GM21528 (cell line): ENCODE measurements around the gene SNRNP70.

Experiments used
- ATAC-seq: cut with Tn5 transposase; IDR thresholded peaks from one replicate; pipeline ENCODE4 v1.9.1; 2021; ENCODE audit warnings: mild to moderate bottlenecking, moderate library complexity; ENCODE audit not compliant: unreplicated experiment, low FRiP score

The SNRNP70 gene

DNA sequence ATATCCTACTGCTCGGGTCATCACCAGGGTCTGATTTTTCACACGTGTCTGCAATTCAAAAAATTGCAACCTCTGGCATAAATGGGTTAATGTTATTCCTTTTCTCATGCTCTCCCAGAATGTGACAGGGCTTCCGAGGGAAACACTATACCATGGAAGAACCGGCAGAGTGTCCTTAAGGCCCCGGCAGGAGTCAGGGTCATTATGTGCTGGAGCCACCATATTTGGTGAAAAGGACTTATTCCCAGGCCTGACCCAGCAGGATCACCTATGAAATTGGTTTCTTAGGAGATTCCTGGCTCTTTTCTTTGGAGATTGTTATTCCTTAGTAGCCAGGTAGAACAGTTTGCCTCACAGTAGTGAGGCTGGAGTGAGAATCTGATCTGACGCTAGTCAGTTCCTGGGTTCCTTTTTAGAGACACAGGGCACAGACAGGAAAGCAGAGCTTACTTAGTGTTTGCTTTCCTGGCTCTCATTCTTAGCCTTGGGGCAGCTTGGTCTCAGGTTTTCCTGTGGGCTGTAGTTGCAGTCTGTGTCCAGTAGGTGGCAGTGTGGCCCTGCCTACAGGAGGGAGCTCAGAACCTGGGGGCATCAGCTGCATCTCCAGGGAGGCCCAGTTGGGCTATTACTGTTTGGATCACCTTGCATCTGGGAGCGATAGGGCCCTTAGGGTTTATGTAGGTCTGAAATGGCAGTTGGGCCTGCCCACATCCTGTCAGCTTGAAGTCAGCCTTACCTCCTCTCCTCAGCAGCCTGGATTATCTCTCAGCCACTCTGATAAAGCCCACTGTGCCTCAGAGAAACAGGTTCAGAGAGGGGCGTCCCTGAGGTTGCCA lies 12.4 kb downstream of the SNRNP70 start:
- no peak for ATAC-seq

GRCh38 chr19:49098795-49099194 lies 13.5 kb downstream of the SNRNP70 start:
- no peak for ATAC-seq

- ATAC-seq, result no peak
These were observed 15.9 kb downstream of the SNRNP70 start for GRCh38 chr19:49101160-49101559.

DNA sequence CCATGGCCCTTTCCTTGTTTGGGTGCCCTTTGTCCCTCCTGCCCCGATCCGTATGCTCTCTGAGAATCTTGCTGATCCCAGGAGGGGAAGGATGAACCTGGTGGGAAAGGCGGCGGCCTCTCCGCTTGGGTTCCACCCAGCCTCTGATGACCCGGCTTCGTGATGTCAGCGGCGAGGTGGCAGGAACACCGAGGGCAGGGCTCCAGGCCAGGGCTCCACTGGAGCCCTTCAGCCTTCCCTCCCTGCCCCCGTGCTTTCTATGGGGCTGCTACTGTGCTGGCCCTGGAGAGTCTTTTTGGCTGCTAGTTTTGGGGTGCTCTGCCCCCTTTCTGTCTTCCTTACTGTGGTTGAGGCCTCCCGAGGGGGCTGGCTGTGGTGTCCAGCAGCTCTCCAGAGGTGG lies 17.1 kb downstream of the SNRNP70 start:
- ATAC-seq, result no peak

- ATAC-seq, result no peak
These were observed 18.3 kb downstream of the SNRNP70 start for GRCh38 chr19:49103331-49104085.

DNA sequence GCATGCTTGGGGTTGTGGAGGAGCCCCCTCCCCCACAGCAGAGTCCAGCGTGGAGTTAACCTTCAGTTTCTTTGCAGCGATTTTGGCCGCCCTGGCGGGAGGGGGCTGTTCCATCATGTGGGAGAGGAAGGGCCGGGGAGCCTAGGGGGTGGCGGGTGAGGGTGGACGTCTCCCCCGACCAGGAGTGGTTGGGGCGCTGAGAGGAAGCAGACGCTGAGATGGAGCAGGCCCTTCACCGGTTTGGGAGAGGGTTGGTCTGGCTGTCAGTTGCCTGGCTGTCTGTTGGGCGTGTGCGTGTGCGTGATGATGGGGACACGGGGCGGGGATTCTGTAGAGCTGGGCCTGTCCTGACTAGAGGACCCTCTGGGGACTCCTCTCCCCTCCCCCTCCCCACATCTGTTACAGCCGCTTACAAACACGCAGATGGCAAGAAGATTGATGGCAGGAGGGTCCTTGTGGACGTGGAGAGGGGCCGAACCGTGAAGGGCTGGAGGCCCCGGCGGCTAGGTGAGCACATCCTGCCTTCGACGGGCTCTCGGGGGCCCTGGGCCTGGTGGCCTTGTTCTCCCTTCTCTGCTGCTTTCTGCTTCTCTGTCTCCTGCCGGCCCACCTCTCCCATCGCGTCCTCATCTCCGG lies 19.1 kb downstream of the SNRNP70 start:
- no peak for ATAC-seq

DNA sequence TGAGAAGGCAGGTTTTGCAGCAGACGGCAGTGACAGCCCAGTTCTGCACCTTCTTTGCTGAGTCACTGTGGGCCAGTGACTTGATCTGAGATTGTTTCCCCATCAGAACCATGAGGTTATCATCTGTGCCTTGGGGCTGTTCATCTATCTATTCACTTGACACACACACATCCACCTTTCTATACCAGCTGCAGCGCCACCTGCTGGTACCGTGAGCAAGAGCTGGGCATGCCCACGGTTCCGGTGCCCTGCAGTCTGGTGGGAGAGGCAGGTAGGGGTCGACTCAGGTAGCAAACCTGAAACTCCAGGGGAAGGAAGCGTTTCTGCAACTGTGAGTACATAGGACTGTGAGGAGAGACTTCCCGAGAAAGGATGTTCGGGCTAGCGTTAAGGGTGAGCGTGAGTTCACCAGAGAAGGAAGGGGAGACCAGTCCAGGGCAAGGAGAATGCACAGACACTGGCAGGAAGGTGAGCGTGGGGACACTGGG lies 21.4 kb downstream of the SNRNP70 start:
- no peak for ATAC-seq

DNA sequence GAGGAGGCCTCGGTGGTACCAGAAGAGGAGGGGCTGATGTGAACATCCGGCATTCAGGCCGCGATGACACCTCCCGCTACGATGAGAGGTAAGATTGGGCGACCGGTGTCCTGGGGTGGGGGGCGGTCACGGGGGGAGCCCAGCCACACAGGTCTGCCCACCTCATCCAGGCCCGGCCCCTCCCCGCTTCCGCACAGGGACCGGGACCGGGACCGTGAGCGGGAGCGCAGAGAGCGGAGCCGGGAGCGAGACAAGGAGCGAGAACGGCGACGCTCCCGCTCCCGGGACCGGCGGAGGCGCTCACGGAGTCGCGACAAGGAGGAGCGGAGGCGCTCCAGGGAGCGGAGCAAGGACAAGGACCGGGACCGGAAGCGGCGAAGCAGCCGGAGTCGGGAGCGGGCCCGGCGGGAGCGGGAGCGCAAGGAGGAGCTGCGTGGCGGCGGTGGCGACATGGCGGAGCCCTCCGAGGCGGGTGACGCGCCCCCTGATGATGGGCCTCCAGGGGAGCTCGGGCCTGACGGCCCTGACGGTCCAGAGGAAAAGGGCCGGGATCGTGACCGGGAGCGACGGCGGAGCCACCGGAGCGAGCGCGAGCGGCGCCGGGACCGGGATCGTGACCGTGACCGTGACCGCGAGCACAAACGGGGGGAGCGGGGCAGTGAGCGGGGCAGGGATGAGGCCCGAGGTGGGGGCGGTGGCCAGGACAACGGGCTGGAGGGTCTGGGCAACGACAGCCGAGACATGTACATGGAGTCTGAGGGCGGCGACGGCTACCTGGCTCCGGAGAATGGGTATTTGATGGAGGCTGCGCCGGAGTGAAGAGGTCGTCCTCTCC lies 22.6 kb downstream of the SNRNP70 start:
- no peak for ATAC-seq

DNA sequence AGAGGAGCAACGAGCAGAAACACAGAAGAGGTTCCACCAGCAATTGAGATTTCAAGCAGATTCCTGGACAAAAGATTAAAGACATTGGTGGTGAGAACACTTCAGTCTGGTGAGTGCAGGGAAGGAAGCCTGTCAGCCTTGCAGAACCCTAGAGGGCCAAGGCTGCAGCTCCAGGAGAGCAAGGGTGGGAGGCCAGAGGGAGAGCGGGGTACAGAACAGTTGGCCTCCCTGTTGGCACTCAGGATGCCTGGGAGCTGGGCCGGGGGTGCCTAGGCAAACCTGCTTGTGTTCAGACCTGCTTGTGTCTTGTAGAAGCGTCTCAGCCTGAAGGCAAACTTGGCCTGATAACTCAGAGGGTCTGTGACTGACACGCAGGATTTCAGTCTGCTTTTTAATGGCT lies 23.8 kb downstream of the SNRNP70 start:
- ATAC-seq, result no peak

GRCh38 chr19:49109569-49110233 lies 24.4 kb downstream of the SNRNP70 start:
- no peak for ATAC-seq

DNA sequence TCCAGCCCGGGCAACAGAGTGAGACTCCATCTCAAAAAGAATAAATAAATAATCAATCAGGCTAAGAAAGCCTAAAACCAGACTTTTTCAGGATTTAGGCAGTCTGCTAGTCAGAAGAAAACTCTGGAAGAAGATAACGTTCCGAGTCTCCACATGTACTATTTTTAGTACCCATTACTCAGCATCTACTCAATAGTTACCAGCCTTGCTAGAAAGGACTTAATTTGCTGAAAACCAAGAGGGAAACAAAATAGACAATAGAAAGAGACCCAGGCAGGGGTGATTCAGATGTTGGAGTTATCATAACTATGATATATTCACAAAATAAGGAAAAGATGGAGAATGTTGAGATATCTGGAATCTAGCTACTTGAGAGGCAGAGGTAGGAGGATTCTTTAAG lies 25.3 kb downstream of the SNRNP70 start:
- no peak for ATAC-seq

GRCh38 chr19:49111218-49111998 lies 26.2 kb downstream of the SNRNP70 start:
- ATAC-seq, result no peak

DNA sequence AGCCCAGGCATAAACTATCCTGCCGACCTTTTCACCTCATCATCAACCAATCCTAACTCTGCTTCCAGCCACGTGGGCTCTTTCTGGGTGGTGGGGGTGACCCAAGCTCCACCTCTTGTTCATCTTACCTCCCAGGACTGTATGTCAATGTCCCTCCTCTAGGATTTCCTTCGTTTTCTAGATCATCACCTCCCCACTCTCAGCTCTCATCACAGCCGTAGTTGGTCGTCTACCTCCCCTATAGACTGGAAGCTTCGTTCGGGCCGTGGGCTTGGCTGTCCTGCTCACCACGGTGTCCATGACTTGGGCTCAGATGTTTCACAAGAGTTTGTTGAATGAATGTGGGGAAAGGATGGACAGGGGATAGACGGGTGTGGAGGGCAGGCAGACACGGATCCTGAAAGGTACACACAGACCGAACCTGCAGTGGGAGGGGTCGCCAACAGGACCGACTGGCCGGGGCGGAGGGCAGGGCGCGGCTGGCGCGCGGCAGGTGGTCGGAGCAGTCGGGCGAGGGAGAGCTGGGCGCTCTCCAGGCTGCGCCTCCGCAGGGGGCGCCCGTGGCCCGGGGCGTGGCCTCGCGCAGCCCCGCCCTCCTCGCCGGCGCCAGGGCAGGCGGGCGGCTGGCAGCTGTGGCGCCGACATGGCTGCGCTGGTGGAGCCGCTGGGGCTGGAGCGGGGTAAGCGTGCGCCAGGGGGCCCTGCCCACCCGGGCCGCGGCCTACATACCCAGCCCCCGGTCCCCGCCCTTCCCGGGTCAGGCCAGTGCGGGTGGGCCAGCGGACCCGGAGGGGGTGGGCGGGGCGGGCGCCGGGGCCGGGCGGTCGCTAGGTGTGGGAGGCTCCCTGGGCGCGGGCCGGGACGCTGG lies 28.7 kb downstream of the SNRNP70 start, which contains the start of gene LIN7B:
Gene LIN7B, plus strand, starts transcription at position 609 of the 868 bp plus-strand sequence. Its CDS starts 35 bp downstream, at position 644.
- ATAC-seq, result peak; percentile 32

GRCh38 chr19:49114630-49115363 lies 29.5 kb downstream of the SNRNP70 start:
- peak; percentile 7 for ATAC-seq

DNA sequence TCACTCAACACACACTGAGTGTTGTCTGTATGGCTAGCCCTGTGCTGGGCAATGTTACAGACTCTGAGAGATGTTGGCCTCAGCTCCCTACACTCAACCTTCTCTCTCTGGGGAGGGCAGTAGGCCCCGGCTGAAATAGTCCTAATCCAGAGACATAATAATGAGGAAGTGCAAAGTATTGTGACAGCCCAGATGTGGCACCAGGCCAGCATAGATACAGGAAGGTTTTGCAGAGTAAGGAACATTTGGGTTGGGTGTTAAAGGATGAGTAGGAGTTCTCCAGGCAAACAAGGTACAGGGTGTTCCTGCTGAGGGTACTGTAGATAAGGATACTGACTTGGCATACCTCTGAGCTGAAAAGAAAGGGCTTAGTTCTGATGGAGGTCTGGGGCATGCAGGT lies 31.3 kb downstream of the SNRNP70 start:
- ATAC-seq, result no peak

DNA sequence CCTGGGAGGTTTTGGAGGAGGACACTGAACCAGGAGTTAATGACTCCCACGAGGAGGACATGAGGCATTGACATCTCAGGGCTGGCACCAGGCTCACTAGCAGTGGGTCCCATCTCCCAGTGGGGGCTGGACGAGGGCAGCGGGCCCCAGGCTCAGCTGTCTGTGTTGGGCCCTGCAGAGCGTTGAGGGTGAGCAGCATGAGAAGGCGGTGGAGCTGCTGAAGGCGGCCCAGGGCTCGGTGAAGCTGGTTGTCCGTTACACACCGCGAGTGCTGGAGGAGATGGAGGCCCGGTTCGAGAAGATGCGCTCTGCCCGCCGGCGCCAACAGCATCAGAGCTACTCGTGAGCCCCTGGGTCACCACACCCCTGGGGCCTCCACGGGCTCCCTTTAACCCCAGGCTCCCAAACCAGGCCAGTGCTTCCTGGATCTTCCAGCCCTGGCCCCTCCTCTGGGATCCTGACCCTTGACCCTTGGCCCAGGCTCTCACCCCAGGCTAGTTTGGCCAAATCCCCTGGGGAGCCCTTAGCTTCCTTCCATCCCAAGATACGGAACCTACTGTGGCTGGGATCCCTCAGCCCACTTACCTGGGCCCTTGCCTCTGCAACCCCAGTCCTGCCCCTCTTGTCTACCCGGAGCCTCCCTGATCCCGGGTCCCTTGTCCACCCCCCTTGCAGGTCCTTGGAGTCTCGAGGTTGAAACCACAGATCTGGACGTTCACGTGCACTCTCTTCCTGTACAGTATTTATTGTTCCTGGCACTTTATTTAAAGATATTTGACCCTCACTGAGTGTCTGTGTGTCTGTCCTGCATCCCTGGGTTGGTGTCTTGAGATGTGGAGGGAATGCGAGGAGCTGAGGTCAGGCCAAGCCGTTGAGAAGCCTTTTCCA lies 32.7 kb downstream of the SNRNP70 start:
- ATAC-seq, result no peak
